Neural cell (in vitro differentiated cells): ENCODE measurements around the gene GATB. TPM values are rescaled to one million over a fixed set of nuclear protein-coding genes. Genes with fewer than 3 reads are reported as not detected.

Experiments used
- H2AFZ ChIP-seq: fragments of 200-600, 300-800 bp; sonication (generic), shearing (Covaris generic); 2 replicates; pipeline ENCODE4 v1.6.0; 2014; ENCODE audit warnings: low read depth, mild to moderate bottlenecking, antibody characterized with exemption, low read length, moderate library complexity
- H3F3A ChIP-seq: fragments of 200-600 bp; shearing (Covaris generic); 2 replicates; pipeline ENCODE4 v1.6.1; 2016; ENCODE audit warnings: mild to moderate bottlenecking, moderate library complexity, mixed read lengths, antibody characterized with exemption, low read length; ENCODE audit not compliant: insufficient read depth, poor library complexity, severe bottlenecking
- H3K27ac ChIP-seq: fragments of 200-600, 300-800 bp; sonication (generic), shearing (Covaris generic); 2 replicates; pipeline ENCODE4 v1.5.1; 2014; ENCODE audit warnings: mild to moderate bottlenecking, low read length, moderate library complexity
- H3K27me3 ChIP-seq: fragments of 300-800, 200-600 bp; sonication (generic), shearing (Covaris generic); 2 replicates; pipeline ENCODE4 v1.6.0; 2014; ENCODE audit warnings: mild to moderate bottlenecking, low read depth, low read length, moderate library complexity; ENCODE audit not compliant: insufficient read depth
- H3K36me3 ChIP-seq: fragments of 300-800, 200-600 bp; sonication (generic), shearing (Covaris generic); 2 replicates; pipeline ENCODE4 v1.5.1; 2014; ENCODE audit warnings: mild to moderate bottlenecking, antibody characterized with exemption, low read length, moderate library complexity; ENCODE audit not compliant: insufficient read depth
- H3K4me2 ChIP-seq: fragments of 300-800, 200-600 bp; sonication (generic), shearing (Covaris generic); 2 replicates; pipeline ENCODE4 v1.6.0; 2014; ENCODE audit warnings: mild to moderate bottlenecking, low read length
- H3K4me3 ChIP-seq: fragments of 300-800, 200-600 bp; sonication (generic), shearing (Covaris generic); 2 replicates; pipeline ENCODE4 v1.5.1; 2014; ENCODE audit warnings: mild to moderate bottlenecking, low read length, moderate library complexity
- H3K79me2 ChIP-seq: fragments of 200-600 bp; shearing (Covaris generic); replicated peaks from 2 replicates; pipeline ENCODE4 v1.6.0; 2014; ENCODE audit warnings: mild to moderate bottlenecking, low read length, moderate library complexity; ENCODE audit not compliant: insufficient read depth
- H3K9ac ChIP-seq: fragments of 300-800, 200-600 bp; sonication (generic), shearing (Covaris generic); 2 replicates; pipeline ENCODE4 v1.6.1; 2016; ENCODE audit warnings: mild to moderate bottlenecking, low read length, mixed read lengths
- H3K9me2 ChIP-seq: fragments of 200-600 bp; shearing (Covaris generic); 2 replicates; pipeline ENCODE4 v1.6.1; 2016; ENCODE audit warnings: mild to moderate bottlenecking, low read length, mixed read lengths; ENCODE audit not compliant: insufficient read depth
- H3K9me3 ChIP-seq: fragments of 200-600, 300-800 bp; sonication (generic), shearing (Covaris generic); 2 replicates; pipeline ENCODE4 v1.6.1; 2016; ENCODE audit warnings: mild to moderate bottlenecking, mixed run types, low read length, moderate library complexity, mixed read lengths
- H4K20me1 ChIP-seq: fragments of 200-600 bp; shearing (Covaris generic); 2 replicates; pipeline ENCODE4 v1.6.1; 2016; ENCODE audit warnings: mild to moderate bottlenecking, mixed run types; ENCODE audit not compliant: insufficient read depth
- EP300 ChIP-seq: fragments of 450-650 bp; conservative IDR thresholded peaks from 2 replicates; pipeline ENCODE4 v1.6.1; 2014; ENCODE audit warnings: antibody characterized with exemption, mild to moderate bottlenecking, moderate library complexity; ENCODE audit not compliant: poor library complexity, severe bottlenecking
- EZH2 ChIP-seq: fragments of 200-600, 300-800 bp; shearing (Covaris generic), sonication (generic); IDR thresholded peaks from 2 replicates; pipeline ENCODE4 v1.6.1; 2014; ENCODE audit warnings: antibody characterized with exemption, low read length, borderline replicate concordance, mild to moderate bottlenecking; ENCODE audit not compliant: insufficient read depth, poor library complexity, severe bottlenecking
- MXI1 ChIP-seq: fragments of 450-650 bp; conservative IDR thresholded peaks from 2 replicates; pipeline ENCODE4 v1.6.1; 2014; ENCODE audit warnings: antibody characterized with exemption, mild to moderate bottlenecking; ENCODE audit not compliant: poor library complexity, severe bottlenecking
- POLR2AphosphoS5 ChIP-seq: IDR thresholded peaks from 2 replicates; pipeline ENCODE4 v1.6.1; 2012
- RAD21 ChIP-seq: fragments of 450-650 bp; conservative IDR thresholded peaks from 2 replicates; pipeline ENCODE4 v1.6.1; 2014; ENCODE audit warnings: antibody characterized with exemption, mild to moderate bottlenecking, moderate library complexity
- REST ChIP-seq: IDR thresholded peaks from 2 replicates; pipeline ENCODE4 v1.6.1; 2012; ENCODE audit warnings: borderline replicate concordance
- SMC3 ChIP-seq: fragments of 450-650 bp; conservative IDR thresholded peaks from 2 replicates; pipeline ENCODE4 v1.6.1; 2014; ENCODE audit warnings: antibody characterized with exemption, mild to moderate bottlenecking, moderate library complexity; ENCODE audit not compliant: poor library complexity
- TAF1 ChIP-seq: IDR thresholded peaks from 2 replicates; pipeline ENCODE4 v1.6.1; 2012; ENCODE audit warnings: low read depth
- polyA plus RNA-seq: library from polyadenylated mRNA; depleted of rRNA; stranded (reverse); fragments of >200 nt; gene quantifications from 2 replicates; pipeline ENCODE4 v1.2.3, GENCODE V29; 2014
- TF ChIP-seq, protein P1 (sequence below): fragments of 450-650 bp; IDR thresholded peaks from 2 replicates; pipeline ENCODE4 v1.5.1; 2014; ENCODE audit warnings: antibody characterized with exemption, mild to moderate bottlenecking, moderate library complexity; ENCODE audit not compliant: poor library complexity, severe bottlenecking

GATB gene
- polyA plus RNA-seq, 1 donor from 2014 or later, result 15.3 TPM

GRCh38 chr4:151774324-151774723 is 13.5 kb upstream of the GATB start:
- Histone ChIP-seq H3K4me2 (no peak overlapping the region), H3F3A (no peaks in the 10 kb centered on the region), H3K9ac (no peak overlapping the region), H3K4me3 (no peak overlapping the region), H2AFZ (no peak overlapping the region), H3K27me3 (no peaks in the 10 kb centered on the region), H4K20me1 (no peaks in the 10 kb centered on the region), H3K79me2 (no peaks in the 10 kb centered on the region), H3K9me2 (no peaks in the 10 kb centered on the region), H3K9me3 (no peaks in the 10 kb centered on the region), H3K36me3 (no peaks in the 10 kb centered on the region), H3K27ac (no peak overlapping the region)
- TF ChIP-seq MXI1, result no peak
- no peak for TF ChIP-seq EP300
- TF ChIP-seq POLR2AphosphoS5, result no peak

DNA sequence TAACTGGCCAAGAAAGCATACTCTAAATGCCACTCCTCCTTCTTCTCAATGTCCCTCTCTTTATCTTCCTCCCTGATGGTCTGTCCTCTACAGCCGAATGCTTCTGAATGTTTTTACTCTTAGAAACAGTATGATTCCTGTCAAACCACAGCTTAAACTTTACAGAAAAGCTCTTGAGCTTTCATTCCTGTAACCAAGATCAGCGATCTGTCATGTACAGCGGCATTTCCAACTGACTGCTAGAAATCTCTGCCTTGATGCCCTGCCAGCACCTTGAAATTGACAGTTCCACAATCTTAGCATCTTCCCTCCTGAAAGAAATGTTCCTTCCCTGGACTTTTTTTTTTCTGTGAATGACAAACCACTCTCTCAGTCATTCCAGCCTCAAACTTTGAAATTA is 11.5 kb upstream of the GATB start:
- Histone ChIP-seq H2AFZ (no peak overlapping the region), H3K79me2 (no peaks in the 10 kb centered on the region), H3K9ac (peak overlapping the region; percentile 36), H3K9me3 (no peaks in the 10 kb centered on the region), H3K27ac (peak overlapping the region; percentile 67), H4K20me1 (no peaks in the 10 kb centered on the region), H3K4me3 (peak overlapping the region; percentile 36), H3K9me2 (no peaks in the 10 kb centered on the region), H3K27me3 (no peaks in the 10 kb centered on the region), H3F3A (no peaks in the 10 kb centered on the region), H3K4me2 (no peak overlapping the region), H3K36me3 (no peaks in the 10 kb centered on the region)
- peak; percentile 20 for TF ChIP-seq SMC3
- peak; percentile 13 for TF ChIP-seq RAD21
- peak; percentile 64 for TF ChIP-seq POLR2AphosphoS5
- TF ChIP-seq EP300, result peak; percentile 92
- TF ChIP-seq REST, result no peak

DNA sequence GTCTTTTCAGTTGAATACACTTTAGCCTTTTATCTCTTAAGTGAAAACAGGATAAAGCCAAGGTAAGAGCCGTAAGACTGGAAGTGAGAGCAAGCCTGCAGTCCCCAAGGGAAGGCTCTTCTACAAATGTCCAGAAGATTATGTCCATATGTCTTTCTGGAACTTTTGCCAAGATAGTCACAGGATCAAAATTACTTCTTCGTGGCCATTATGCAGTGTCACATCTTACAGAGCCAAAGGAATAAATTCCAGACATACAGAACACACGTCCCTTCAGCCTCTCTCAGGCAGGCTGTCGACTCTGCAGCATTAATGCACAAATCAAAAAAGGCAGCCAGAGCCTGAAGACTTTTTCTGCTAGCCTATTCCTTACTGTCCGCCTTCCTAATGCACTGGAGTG is 10.9 kb upstream of the GATB start:
- H3K9me3 ChIP-seq, result no peaks in the 10 kb centered on the region
- H3K27ac ChIP-seq, result peak overlapping the region; percentile 67
- no peaks in the 10 kb centered on the region for H4K20me1 ChIP-seq
- H3K9ac ChIP-seq, result peak overlapping the region; percentile 36
- H3K79me2 ChIP-seq, result no peaks in the 10 kb centered on the region
- TF ChIP-seq RAD21, result no peak
- no peak for TF ChIP-seq SMC3
- TF ChIP-seq, protein P1, sequence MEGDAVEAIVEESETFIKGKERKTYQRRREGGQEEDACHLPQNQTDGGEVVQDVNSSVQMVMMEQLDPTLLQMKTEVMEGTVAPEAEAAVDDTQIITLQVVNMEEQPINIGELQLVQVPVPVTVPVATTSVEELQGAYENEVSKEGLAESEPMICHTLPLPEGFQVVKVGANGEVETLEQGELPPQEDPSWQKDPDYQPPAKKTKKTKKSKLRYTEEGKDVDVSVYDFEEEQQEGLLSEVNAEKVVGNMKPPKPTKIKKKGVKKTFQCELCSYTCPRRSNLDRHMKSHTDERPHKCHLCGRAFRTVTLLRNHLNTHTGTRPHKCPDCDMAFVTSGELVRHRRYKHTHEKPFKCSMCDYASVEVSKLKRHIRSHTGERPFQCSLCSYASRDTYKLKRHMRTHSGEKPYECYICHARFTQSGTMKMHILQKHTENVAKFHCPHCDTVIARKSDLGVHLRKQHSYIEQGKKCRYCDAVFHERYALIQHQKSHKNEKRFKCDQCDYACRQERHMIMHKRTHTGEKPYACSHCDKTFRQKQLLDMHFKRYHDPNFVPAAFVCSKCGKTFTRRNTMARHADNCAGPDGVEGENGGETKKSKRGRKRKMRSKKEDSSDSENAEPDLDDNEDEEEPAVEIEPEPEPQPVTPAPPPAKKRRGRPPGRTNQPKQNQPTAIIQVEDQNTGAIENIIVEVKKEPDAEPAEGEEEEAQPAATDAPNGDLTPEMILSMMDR, result no peak
- no peak for TF ChIP-seq REST
- no peak for TF ChIP-seq EZH2
- TF ChIP-seq MXI1, result no peak
- TF ChIP-seq TAF1, result no peak
- no peak for TF ChIP-seq POLR2AphosphoS5
- no peak for TF ChIP-seq EP300
- H3K27me3 ChIP-seq, result no peaks in the 10 kb centered on the region
- H3K36me3 ChIP-seq, result no peaks in the 10 kb centered on the region
- no peak overlapping the region for H3K4me2 ChIP-seq
- no peaks in the 10 kb centered on the region for H3F3A ChIP-seq
- H3K9me2 ChIP-seq, result no peaks in the 10 kb centered on the region
- no peak overlapping the region for H2AFZ ChIP-seq
- peak overlapping the region; percentile 36 for H3K4me3 ChIP-seq
